Omental fat pad (tissue), 4 donors: ENCODE data around the gene TSBP1. TPM values are rescaled to one million over a fixed set of nuclear protein-coding genes. Genes with fewer than 3 reads are reported as not detected.
"Not testable (repeated sequence)": the region's sequence is repeated elsewhere in the genome, so short reads cannot be mapped to it uniquely, and the experiment has no call there.

Source experiments
- ATAC-seq: fragments of 150-250 bp; one replicate; pipeline ENCODE4 v1.9.1; 2016; ENCODE audit warnings: mild to moderate bottlenecking, moderate library complexity; ENCODE audit not compliant: low FRiP score
- DNase-seq: peaks from one replicate; pipeline ENCODE4 v3.0.0-alpha.2; 2019; ENCODE audit warnings: low spot score
- total RNA-seq, 4 donors: library from RNA; depleted of rRNA; stranded (reverse); fragments of >200 nt; gene quantifications; one replicate each; pipeline ENCODE4 v1.1.0, GENCODE V29; 2016
- TF ChIP-seq, protein P1 (sequence below), 3 donors: fragments of 450-650 bp; IDR thresholded peaks; one replicate each; pipeline ENCODE4 v1.5.1; 2016 to 2017; ENCODE audit warnings: antibody characterized with exemption in 3 of 3, mild to moderate bottlenecking in 3 of 3, moderate library complexity in 2 of 3

Gene TSBP1
- total RNA-seq, 4 donors from 2014 or later: not detected

DNA sequence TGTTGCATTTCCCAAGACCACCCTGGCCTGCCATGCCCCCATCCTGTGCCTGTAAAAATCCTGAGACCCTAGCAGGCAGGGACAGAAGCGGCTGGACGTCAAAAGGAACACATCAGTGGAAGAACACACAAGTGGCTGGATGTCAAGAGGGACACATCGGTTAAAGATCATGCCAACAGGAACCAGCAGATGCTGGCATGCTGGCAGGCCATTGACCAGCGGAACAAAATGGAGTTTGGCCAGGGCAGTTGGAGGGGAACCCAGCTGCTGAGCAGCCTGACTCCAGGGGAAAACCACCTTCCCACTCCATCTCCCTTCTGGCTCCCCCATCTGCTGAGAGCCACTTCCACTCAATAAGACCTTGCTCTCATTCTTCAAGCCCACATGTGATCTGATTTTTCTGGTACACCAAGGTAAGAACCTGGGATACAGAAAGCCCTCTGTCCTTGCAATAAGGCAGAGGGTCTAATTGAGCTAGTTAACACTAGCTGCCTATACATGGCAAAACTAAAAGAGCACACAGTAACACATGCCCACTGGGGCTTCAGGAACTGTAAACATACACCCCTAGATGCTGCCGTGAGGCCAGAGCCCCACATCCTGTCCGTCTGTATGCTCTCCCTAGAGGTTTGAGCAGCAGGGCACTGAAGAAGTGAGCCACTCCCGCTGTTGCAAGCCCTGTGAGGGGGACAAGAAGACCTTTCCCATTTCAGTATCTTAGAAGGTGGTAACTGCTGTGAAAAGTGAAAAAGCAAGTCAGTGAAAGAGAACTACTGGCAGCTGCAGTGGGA, 4.2 kb upstream of the TSBP1 start:
- ATAC-seq (no peak), DNase-seq (no peak)
- TF ChIP-seq, protein P1, sequence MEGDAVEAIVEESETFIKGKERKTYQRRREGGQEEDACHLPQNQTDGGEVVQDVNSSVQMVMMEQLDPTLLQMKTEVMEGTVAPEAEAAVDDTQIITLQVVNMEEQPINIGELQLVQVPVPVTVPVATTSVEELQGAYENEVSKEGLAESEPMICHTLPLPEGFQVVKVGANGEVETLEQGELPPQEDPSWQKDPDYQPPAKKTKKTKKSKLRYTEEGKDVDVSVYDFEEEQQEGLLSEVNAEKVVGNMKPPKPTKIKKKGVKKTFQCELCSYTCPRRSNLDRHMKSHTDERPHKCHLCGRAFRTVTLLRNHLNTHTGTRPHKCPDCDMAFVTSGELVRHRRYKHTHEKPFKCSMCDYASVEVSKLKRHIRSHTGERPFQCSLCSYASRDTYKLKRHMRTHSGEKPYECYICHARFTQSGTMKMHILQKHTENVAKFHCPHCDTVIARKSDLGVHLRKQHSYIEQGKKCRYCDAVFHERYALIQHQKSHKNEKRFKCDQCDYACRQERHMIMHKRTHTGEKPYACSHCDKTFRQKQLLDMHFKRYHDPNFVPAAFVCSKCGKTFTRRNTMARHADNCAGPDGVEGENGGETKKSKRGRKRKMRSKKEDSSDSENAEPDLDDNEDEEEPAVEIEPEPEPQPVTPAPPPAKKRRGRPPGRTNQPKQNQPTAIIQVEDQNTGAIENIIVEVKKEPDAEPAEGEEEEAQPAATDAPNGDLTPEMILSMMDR (IDR thresholded peaks at IDR 0.05): no peak

GRCh38 chr6:32371229-32371628, 474 bp downstream of the TSBP1 start:
- TF ChIP-seq, protein P1 (IDR thresholded peaks at IDR 0.05): no peak
- DNase-seq (no peak), ATAC-seq (no peak)

- DNase-seq (no peak), ATAC-seq (no peak)
- TF ChIP-seq, protein P1 (IDR thresholded peaks at IDR 0.05): no peak
Measured at GRCh38 chr6:32370505-32370904, 1.2 kb downstream of the TSBP1 start.

DNA sequence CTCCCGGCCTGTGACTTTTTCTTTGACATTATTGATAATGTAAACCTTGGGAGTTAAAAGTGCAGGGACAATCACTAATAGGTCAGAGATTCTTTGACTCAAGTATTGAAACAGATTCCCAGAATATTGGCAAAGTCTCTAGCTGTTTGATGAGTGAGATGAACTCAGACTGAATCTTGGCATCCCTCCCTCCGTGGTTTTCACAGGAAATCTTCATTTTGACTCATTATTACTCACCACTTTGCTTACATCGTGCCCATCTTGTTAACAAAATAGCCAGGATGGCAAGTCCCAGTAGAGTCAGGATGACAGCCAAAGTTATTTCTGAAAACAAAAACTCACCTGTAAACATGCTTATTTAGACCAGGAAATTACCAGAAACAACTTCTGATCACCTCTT, 2.0 kb downstream of the TSBP1 start:
- no peak for DNase-seq
- ATAC-seq: no peak
- TF ChIP-seq, protein P1 (IDR thresholded peaks at IDR 0.05): no peak

GRCh38 chr6:32367644-32368043, 4.1 kb downstream of the TSBP1 start:
- TF ChIP-seq, protein P1 (IDR thresholded peaks at IDR 0.05): no peak
- DNase-seq: no peak
- ATAC-seq: no peak

GRCh38 chr6:32359225-32359624, 12.5 kb downstream of the TSBP1 start:
- DNase-seq: not testable (repeated sequence)

GRCh38 chr6:32358548-32358947, 13.2 kb downstream of the TSBP1 start:
- ATAC-seq, DNase-seq: not testable (repeated sequence)

More at GRCh38 chr6:32359225-32359624, 12.5 kb downstream of the TSBP1 start:
- ATAC-seq: not testable (repeated sequence)

DNA sequence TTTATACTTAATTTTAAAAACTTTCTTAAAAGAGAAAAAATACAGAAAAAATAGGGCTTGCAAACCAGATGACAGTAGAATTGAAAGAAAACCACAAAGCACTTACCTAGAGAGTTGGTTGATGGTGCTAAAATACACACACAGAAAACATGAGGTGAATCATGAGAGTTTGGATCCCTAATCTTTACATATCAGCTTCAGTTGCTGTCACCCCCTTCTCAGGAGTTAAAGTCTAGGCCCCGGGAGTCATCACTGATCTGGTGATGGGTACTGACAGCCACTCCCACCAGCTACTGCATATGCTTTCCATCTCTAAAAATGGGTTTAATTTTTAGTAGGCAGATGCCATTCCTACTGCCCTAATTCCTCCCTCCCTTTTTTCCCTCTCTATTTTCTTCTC, 16.7 kb downstream of the TSBP1 start:
- DNase-seq (no peak), ATAC-seq (no peak)
- TF ChIP-seq, protein P1 (IDR thresholded peaks at IDR 0.05): no peak
